H9 (cell line): ENCODE data around the gene HSPG2. TPM values are rescaled to one million over a fixed set of nuclear protein-coding genes. Genes with fewer than 3 reads are reported as not detected.

ENCODE experiments used
- DNase-seq: peaks from one replicate; pipeline ENCODE4 v3.0.0-alpha.2; 2017
- H2AFZ ChIP-seq: one replicate; pipeline ENCODE4 v1.6.1; 2013; ENCODE audit warnings: mild to moderate bottlenecking, low read length, control low read depth, moderate library complexity
- H2AK5ac ChIP-seq: 2 replicates; pipeline ENCODE4 v1.6.1; 2013; ENCODE audit warnings: low read length, control low read depth, mixed read lengths; ENCODE audit not compliant: insufficient read length
- H2BK120ac ChIP-seq: one replicate; pipeline ENCODE4 v1.6.1; 2013; ENCODE audit warnings: low read depth, mild to moderate bottlenecking, low read length, control low read depth, inconsistent platforms; ENCODE audit not compliant: poor library complexity, severe bottlenecking
- H2BK12ac ChIP-seq: 2 replicates; pipeline ENCODE4 v1.6.1; 2013; ENCODE audit warnings: low read length, control low read depth, mixed read lengths, low read depth; ENCODE audit not compliant: insufficient read length
- H2BK15ac ChIP-seq: 2 replicates; pipeline ENCODE4 v1.6.1; 2013; ENCODE audit warnings: low read depth, low read length, control low read depth
- H2BK20ac ChIP-seq: one replicate; pipeline ENCODE4 v1.6.1; 2013; ENCODE audit warnings: low read depth, mild to moderate bottlenecking, low read length, control low read depth, inconsistent platforms; ENCODE audit not compliant: poor library complexity, severe bottlenecking
- H2BK5ac ChIP-seq: 2 replicates; pipeline ENCODE4 v1.6.1; 2013; ENCODE audit warnings: low read length, control low read depth, mixed read lengths; ENCODE audit not compliant: insufficient read length
- H3K14ac ChIP-seq: 2 replicates; pipeline ENCODE4 v1.6.1; 2013; ENCODE audit warnings: low read length, control low read depth; ENCODE audit not compliant: insufficient read depth
- H3K18ac ChIP-seq: 2 replicates; pipeline ENCODE4 v1.6.1; 2013; ENCODE audit warnings: low read depth, mild to moderate bottlenecking, mixed read lengths, low read length, control low read depth; ENCODE audit not compliant: insufficient read length
- H3K23ac ChIP-seq: 2 replicates; pipeline ENCODE4 v1.6.1; 2013; ENCODE audit warnings: low read length, control low read depth, mixed read lengths, low read depth; ENCODE audit not compliant: insufficient read length
- H3K23me2 ChIP-seq: 2 replicates; pipeline ENCODE4 v1.6.1; 2013; ENCODE audit warnings: low read depth, mild to moderate bottlenecking, mixed read lengths, low read length, control low read depth; ENCODE audit not compliant: insufficient read length, poor library complexity, severe bottlenecking
- H3K27ac ChIP-seq: 2 replicates; pipeline ENCODE4 v1.5.1; 2013; ENCODE audit warnings: low read length, control low read depth, mixed read lengths, low read depth; ENCODE audit not compliant: insufficient read length
- H3K27me3 ChIP-seq: 2 replicates; pipeline ENCODE4 v1.6.1; 2013; ENCODE audit warnings: low read length, control low read depth, inconsistent platforms; ENCODE audit not compliant: insufficient read depth
- H3K4ac ChIP-seq: 2 replicates; pipeline ENCODE4 v1.6.1; 2013; ENCODE audit warnings: low read depth, mild to moderate bottlenecking, control low read depth, inconsistent platforms, low read length, moderate library complexity
- H3K4me1 ChIP-seq: 2 replicates; pipeline ENCODE4 v1.6.1; 2013; ENCODE audit warnings: low read length, control low read depth, inconsistent platforms; ENCODE audit not compliant: insufficient read depth
- H3K4me2 ChIP-seq: 2 replicates; pipeline ENCODE4 v1.6.1; 2013; ENCODE audit warnings: low read length, control low read depth, mixed read lengths; ENCODE audit not compliant: insufficient read length, insufficient read depth
- H3K56ac ChIP-seq: 2 replicates; pipeline ENCODE4 v1.6.1; 2013; ENCODE audit warnings: low read depth, mild to moderate bottlenecking, mixed read lengths, low read length, control low read depth; ENCODE audit not compliant: insufficient read length
- H3K79me1 ChIP-seq: 2 replicates; pipeline ENCODE4 v1.6.1; 2013; ENCODE audit warnings: low read depth, mild to moderate bottlenecking, moderate library complexity, low read length, control low read depth, inconsistent platforms; ENCODE audit not compliant: insufficient read depth, poor library complexity, severe bottlenecking
- H3K79me2 ChIP-seq: 2 replicates; pipeline ENCODE4 v1.6.1; 2013; ENCODE audit warnings: low read length, control low read depth, inconsistent platforms; ENCODE audit not compliant: insufficient read depth
- H3K9ac ChIP-seq: 2 replicates; pipeline ENCODE4 v1.6.1; 2013; ENCODE audit warnings: low read length, control low read depth, mixed read lengths; ENCODE audit not compliant: insufficient read length; ENCODE audit errors: extremely low read depth
- H3K9me3 ChIP-seq: one replicate; pipeline ENCODE4 v1.6.1; 2013; ENCODE audit warnings: low read depth, low read length, inconsistent platforms; ENCODE audit not compliant: control insufficient read depth
- H3T11ph ChIP-seq: one replicate; pipeline ENCODE4 v1.6.1; 2013; ENCODE audit warnings: mild to moderate bottlenecking, low read length, control low read depth, inconsistent platforms
- H4K20me1 ChIP-seq: one replicate; pipeline ENCODE4 v1.6.1; 2013; ENCODE audit not compliant: control insufficient read depth, insufficient read length, insufficient read depth
- H4K5ac ChIP-seq: 2 replicates; pipeline ENCODE4 v1.6.1; 2013; ENCODE audit warnings: low read depth, mild to moderate bottlenecking, mixed read lengths, low read length, control low read depth; ENCODE audit not compliant: insufficient read length
- H4K8ac ChIP-seq: replicated peaks from 2 replicates; pipeline ENCODE4 v1.6.1; 2013; ENCODE audit warnings: low read length, control low read depth, mixed read lengths, low read depth; ENCODE audit not compliant: insufficient read length
- H4K91ac ChIP-seq: 2 replicates; pipeline ENCODE4 v1.6.1; 2013; ENCODE audit warnings: low read depth, mild to moderate bottlenecking, moderate library complexity, mixed read lengths, low read length, control low read depth; ENCODE audit not compliant: insufficient read length
- H3K27ac Mint-ChIP-seq, 3 experiments: 2 replicates in 2 of 3; 3 replicates in 1 of 3; pipeline ENCODE4 v1.8.0; 2020 to 2021; ENCODE audit warnings: mixed read lengths in 3 of 3, mild to moderate bottlenecking in 1 of 3, moderate library complexity in 1 of 3
- H3K27me3 Mint-ChIP-seq: 2 replicates; pipeline ENCODE4 v1.8.0; 2021; ENCODE audit warnings: low read depth, mild to moderate bottlenecking, moderate library complexity, mixed read lengths
- H3K36me3 Mint-ChIP-seq, 3 experiments: 2 replicates in 2 of 3; 3 replicates in 1 of 3; pipeline ENCODE4 v1.8.0; 2020 to 2021; ENCODE audit warnings: low read depth in 3 of 3, mixed read lengths in 3 of 3; ENCODE audit not compliant: insufficient read depth in 1 of 3
- H3K4me1 Mint-ChIP-seq, 2 experiments: 2 replicates each; pipeline ENCODE4 v1.8.0; 2020; ENCODE audit warnings: mixed read lengths in 2 of 2
- H3K4me3 Mint-ChIP-seq, 2 experiments: 2 replicates in 1 of 2; 3 replicates in 1 of 2; pipeline ENCODE4 v1.8.0; 2020 to 2021; ENCODE audit warnings: mild to moderate bottlenecking in 2 of 2, mixed read lengths in 2 of 2, moderate library complexity in 1 of 2
- H3K9me3 Mint-ChIP-seq, 2 experiments: 2 replicates in 1 of 2; 3 replicates in 1 of 2; pipeline ENCODE4 v1.8.0; 2020; ENCODE audit warnings: mild to moderate bottlenecking in 2 of 2, mixed read lengths in 2 of 2, moderate library complexity in 1 of 2
- CTCF ChIP-seq: fragments of 200-600 bp; sonication (generic); conservative IDR thresholded peaks from 3 replicates; pipeline ENCODE4 v1.8.0; 2021; ENCODE audit warnings: antibody characterized with exemption, mild to moderate bottlenecking
- WGBS: extraction: QIAGEN DNeasy Blood & Tissue Kit; methylation state at CpG from one replicate; pipeline ENCODE4 v1.1.7; 2013; ENCODE audit warnings: missing lambda C conversion rate, low lambda C conversion rate, mixed read lengths; ENCODE audit not compliant: insufficient read length; ENCODE audit errors: extremely low coverage; 5-methylcytosine and 5-hydroxymethylcytosine counted together
- total RNA-seq: library from RNA; stranded (reverse); gene quantifications from 2 replicates; pipeline ENCODE4 v1.2.1, GENCODE V29; 2021

Gene HSPG2
- total RNA-seq, 1 experiment from 2014 or later: 90.0 TPM

GRCh38 chr1:21866707-21867043 lies 70.4 kb downstream of the HSPG2 start:
- Histone ChIP-seq H3T11ph (no peak overlapping the region), H3K27me3 (no peaks in the 10 kb centered on the region), H4K20me1 (peaks cover 2% of the 10 kb centered on the region), H2BK15ac (no peak overlapping the region), H2AFZ (no peak overlapping the region), H3K9me3 (no peaks in the 10 kb centered on the region), H2AK5ac (no peak overlapping the region), H3K18ac (no peak overlapping the region), H4K8ac (no peak overlapping the region), H3K4me2 (no peak overlapping the region), H3K79me1 (no peaks in the 10 kb centered on the region), H3K4me1 (peaks cover 7% of the 10 kb centered on the region; the same call in 1 of the 2 replicates), H3K56ac (no peak overlapping the region), H4K91ac (no peak overlapping the region), H2BK20ac (no peak overlapping the region), H4K5ac (no peak overlapping the region), H3K27ac (no peak overlapping the region), H3K23me2 (no peaks in the 10 kb centered on the region), H2BK5ac (no peak overlapping the region), H2BK12ac (no peak overlapping the region), H3K79me2 (no peaks in the 10 kb centered on the region), H3K9ac (no peak overlapping the region), H3K23ac (no peak overlapping the region), H3K14ac (no peak overlapping the region; the same call in 1 of the 2 replicates), H3K4ac (no peak overlapping the region), H2BK120ac (no peak overlapping the region)
- Mint-ChIP-seq H3K9me3 (no peaks in the 10 kb centered on the region), H3K36me3 (peaks cover 18 to 48% (median 32%) of the 10 kb centered on the region in 3 experiments; a peak in 6 of 7 replicates), H3K27ac (peak overlapping the region in 2 of 3 experiments; percentile 41 to 54; a peak in 2 of 7 replicates), H3K4me3 (no peak overlapping the region), H3K4me1 (peaks cover 17 to 25% of the 10 kb centered on the region in 2 experiments), H3K27me3 (no peaks in the 10 kb centered on the region)
- DNase-seq: no peak
- WGBS: no CpG with 5 or more reads among the region's 1 CpG
- TF ChIP-seq CTCF: no peak
